Esophagus squamous epithelium (tissue), 4 donors: ENCODE results near the gene CNTN4.

ENCODE experiments used
- POLR2A ChIP-seq, 4 donors: fragments of 450-650 bp; IDR thresholded peaks; one replicate each; pipeline ENCODE4 v1.6.1; 2017; ENCODE audit warnings: antibody characterized with exemption in 4 of 4, mild to moderate bottlenecking in 4 of 4, moderate library complexity in 3 of 4
- TF ChIP-seq, protein P1 (sequence below), 6 experiments: fragments of 450-650 bp in 4 of 6; fragments of 200-600 bp in 2 of 6; sonication (generic) in 2 of 6; IDR thresholded peaks; one replicate each; pipeline ENCODE4 v1.5.1; 2016 to 2019; ENCODE audit warnings: antibody characterized with exemption in 6 of 6, mild to moderate bottlenecking in 4 of 6, moderate library complexity in 4 of 6

DNA sequence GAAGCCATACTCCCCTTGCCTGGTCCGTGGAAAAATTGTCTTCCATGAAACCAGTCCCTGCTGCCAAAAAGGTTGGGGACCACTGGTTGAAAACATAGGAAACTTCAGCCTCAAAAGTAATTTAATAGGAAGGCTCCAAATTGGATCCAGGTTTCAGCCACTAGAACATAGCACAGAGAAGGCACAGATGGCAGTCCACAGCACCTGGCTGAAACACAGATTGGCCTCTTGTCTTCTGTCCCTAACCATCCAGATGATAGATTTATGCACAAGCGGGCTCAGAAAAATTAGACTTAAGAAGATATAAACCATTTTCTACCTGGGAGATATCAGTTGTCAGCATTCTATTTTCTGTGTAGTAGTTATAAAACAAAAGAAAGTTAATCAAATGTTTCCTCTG lies 397.1 kb downstream of the CNTN4 start:
- TF ChIP-seq, protein P1, sequence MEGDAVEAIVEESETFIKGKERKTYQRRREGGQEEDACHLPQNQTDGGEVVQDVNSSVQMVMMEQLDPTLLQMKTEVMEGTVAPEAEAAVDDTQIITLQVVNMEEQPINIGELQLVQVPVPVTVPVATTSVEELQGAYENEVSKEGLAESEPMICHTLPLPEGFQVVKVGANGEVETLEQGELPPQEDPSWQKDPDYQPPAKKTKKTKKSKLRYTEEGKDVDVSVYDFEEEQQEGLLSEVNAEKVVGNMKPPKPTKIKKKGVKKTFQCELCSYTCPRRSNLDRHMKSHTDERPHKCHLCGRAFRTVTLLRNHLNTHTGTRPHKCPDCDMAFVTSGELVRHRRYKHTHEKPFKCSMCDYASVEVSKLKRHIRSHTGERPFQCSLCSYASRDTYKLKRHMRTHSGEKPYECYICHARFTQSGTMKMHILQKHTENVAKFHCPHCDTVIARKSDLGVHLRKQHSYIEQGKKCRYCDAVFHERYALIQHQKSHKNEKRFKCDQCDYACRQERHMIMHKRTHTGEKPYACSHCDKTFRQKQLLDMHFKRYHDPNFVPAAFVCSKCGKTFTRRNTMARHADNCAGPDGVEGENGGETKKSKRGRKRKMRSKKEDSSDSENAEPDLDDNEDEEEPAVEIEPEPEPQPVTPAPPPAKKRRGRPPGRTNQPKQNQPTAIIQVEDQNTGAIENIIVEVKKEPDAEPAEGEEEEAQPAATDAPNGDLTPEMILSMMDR (IDR thresholded peaks at IDR 0.05) = no peak
- TF ChIP-seq POLR2A (IDR thresholded peaks at IDR 0.05) = no peak
